Keratinocyte (primary cell): ENCODE data around the gene ZDHHC4.

Experiments used
- EZH2 ChIP-seq: IDR thresholded peaks from one replicate; pipeline ENCODE4 v1.6.1; 2012; ENCODE audit warnings: inconsistent platforms, mild to moderate bottlenecking, low read length, moderate library complexity
- TF ChIP-seq, protein P1 (sequence below), 3 experiments: IDR thresholded peaks in 1 of 3; conservative IDR thresholded peaks in 1 of 3; optimal IDR thresholded peaks in 1 of 3; 2 replicates in 2 of 3; 3 replicates in 1 of 3; pipeline versions ENCODE3 to v1.5.1; 2011; ENCODE audit warnings: low read length in 3 of 3, mild to moderate bottlenecking in 3 of 3, moderate library complexity in 2 of 3, control low read depth in 1 of 3, inconsistent platforms in 1 of 3; ENCODE audit not compliant: insufficient read depth in 2 of 3; ENCODE audit errors: extremely low read depth in 1 of 3

DNA sequence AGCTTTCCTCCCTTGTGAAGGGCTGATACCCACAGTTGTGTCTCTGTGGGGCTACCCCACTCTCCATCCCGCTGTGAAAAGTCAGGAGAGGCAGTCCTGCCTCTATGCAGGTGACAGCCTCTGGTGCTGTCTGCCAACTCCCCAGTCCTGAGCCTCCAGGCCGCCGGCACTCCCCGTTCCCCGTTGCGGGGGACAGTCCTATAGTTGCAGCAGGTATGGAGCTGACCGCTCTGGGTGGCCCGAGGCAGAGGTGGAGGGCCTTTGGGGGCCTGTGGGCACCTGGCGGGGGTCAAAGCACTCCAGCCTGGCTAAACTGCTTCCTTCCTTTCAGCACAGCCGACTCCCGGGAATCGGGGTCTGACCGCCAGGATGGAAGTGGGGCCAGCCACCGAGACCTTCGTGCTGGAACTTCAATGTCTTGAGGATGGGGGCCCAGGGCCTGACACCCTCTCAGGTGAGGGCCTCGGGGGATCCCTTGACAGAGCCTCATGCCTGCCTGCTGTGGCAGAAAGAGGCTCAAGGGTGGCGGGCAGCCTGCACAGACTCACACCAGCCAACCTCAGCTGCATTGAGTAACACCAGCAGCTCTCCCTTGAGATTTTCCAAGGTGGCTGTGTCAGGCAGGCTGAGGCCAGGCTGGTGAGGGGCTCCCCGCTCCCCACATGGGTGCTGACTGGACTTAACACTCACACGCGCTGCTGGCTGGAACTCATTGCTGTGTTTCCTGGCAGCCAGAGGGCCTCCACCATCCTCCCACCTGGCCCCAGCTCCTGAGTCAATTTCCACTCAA is 39.8 kb downstream of the ZDHHC4 start:
- TF ChIP-seq EZH2, result no peak
- TF ChIP-seq, protein P1, sequence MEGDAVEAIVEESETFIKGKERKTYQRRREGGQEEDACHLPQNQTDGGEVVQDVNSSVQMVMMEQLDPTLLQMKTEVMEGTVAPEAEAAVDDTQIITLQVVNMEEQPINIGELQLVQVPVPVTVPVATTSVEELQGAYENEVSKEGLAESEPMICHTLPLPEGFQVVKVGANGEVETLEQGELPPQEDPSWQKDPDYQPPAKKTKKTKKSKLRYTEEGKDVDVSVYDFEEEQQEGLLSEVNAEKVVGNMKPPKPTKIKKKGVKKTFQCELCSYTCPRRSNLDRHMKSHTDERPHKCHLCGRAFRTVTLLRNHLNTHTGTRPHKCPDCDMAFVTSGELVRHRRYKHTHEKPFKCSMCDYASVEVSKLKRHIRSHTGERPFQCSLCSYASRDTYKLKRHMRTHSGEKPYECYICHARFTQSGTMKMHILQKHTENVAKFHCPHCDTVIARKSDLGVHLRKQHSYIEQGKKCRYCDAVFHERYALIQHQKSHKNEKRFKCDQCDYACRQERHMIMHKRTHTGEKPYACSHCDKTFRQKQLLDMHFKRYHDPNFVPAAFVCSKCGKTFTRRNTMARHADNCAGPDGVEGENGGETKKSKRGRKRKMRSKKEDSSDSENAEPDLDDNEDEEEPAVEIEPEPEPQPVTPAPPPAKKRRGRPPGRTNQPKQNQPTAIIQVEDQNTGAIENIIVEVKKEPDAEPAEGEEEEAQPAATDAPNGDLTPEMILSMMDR (optimal IDR thresholded peaks at IDR 0.05 in 1 of 3, IDR thresholded peaks at IDR 0.05 in 1 of 3, conservative IDR thresholded peaks at IDR 0.05 in 1 of 3; ENCODE audit: extremely low read depth in 1 of 3, insufficient read depth in 2 of 3, low read length in 3 of 3), result no peak
